OCI-LY3 (cell line): Measurements from ENCODE around the gene NCK2.

ENCODE experiments used
- H2AFZ ChIP-seq: fragments of 200-600, 300-600 bp; shearing (Covaris generic); 2 replicates; pipeline ENCODE4 v1.6.0; 2014; ENCODE audit warnings: antibody characterized with exemption, low read depth, low read length
- H3K27ac ChIP-seq: fragments of 200-600, 300-600 bp; sonication (generic); 2 replicates; pipeline ENCODE4 v1.5.1; 2014; ENCODE audit warnings: mild to moderate bottlenecking, low read length, moderate library complexity, mixed read lengths
- H3K27me3 ChIP-seq: fragments of 200-600, 300-600 bp; sonication (generic); 2 replicates; pipeline ENCODE4 v1.6.1; 2014; ENCODE audit warnings: low read depth, low read length, mixed read lengths
- H3K36me3 ChIP-seq: fragments of 200-600, 300-600 bp; sonication (generic); replicated peaks from 2 replicates; pipeline ENCODE3; 2014; ENCODE audit warnings: low read depth, low read length, mixed read lengths
- H3K4me1 ChIP-seq: fragments of 300-600, 200-600 bp; sonication (generic); 2 replicates; pipeline ENCODE4 v1.6.1; 2014; ENCODE audit warnings: low read length, mixed read lengths
- H3K4me2 ChIP-seq: fragments of 200-600, 300-600 bp; sonication (generic); 2 replicates; pipeline ENCODE4 v1.6.1; 2014; ENCODE audit warnings: low read length, mixed read lengths
- H3K4me3 ChIP-seq: fragments of 300-600, 200-600 bp; sonication (generic); 2 replicates; pipeline ENCODE4 v1.5.1; 2014; ENCODE audit warnings: antibody characterized with exemption, mild to moderate bottlenecking, low read length, moderate library complexity
- H3K79me2 ChIP-seq: fragments of 300-600, 200-600 bp; shearing (Covaris generic); 2 replicates; pipeline ENCODE4 v1.6.1; 2014; ENCODE audit warnings: mild to moderate bottlenecking, low read length, mixed read lengths
- H3K9ac ChIP-seq: fragments of 300-600, 200-600 bp; shearing (Covaris generic); 2 replicates; pipeline ENCODE4 v1.6.0; 2014; ENCODE audit warnings: mild to moderate bottlenecking, low read length, moderate library complexity
- H3K9me3 ChIP-seq: fragments of 200-600, 300-600 bp; shearing (Covaris generic); 2 replicates; pipeline ENCODE4 v1.6.1; 2014; ENCODE audit warnings: low read length, mixed read lengths; ENCODE audit not compliant: insufficient read depth
- H4K20me1 ChIP-seq: fragments of 200-600, 300-600 bp; sonication (generic); 2 replicates; pipeline ENCODE4 v1.6.1; 2016; ENCODE audit warnings: low read length, mixed read lengths; ENCODE audit not compliant: insufficient read depth
- EZH2phosphoT487 ChIP-seq: fragments of 200-600 bp; shearing (Covaris generic); IDR thresholded peaks from 2 replicates; pipeline ENCODE4 v1.6.1; 2018; ENCODE audit warnings: antibody characterized with exemption, mixed run types, low read depth
- TF ChIP-seq, protein P1 (sequence below): fragments of 200-600, 300-600 bp; sonication (generic); IDR thresholded peaks from 2 replicates; pipeline ENCODE4 v1.5.1; 2014; ENCODE audit warnings: antibody characterized with exemption, low read length, low read depth

The NCK2 gene

DNA sequence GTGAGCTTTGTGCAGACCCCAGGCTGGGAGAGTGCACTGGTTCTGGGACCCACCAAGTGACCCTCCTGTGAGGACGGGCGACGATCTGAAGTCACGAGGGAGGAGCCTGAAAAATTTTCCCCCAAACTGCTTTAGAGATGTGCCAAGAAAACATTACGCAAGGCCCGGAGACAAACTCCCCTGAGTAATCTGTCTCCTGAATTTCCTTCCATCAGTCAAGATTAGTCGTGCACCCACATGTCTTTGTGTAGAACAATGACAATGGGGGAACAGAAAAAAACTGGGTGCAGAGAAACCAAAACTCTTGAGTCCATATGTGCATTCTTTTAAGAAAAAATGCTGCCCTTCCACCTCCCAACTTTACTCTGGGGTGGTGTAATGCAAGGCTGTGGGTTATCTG is 12.6 kb upstream of the NCK2 start:
- Histone ChIP-seq H3K4me1 (peaks cover 8% of the 10 kb centered on the region), H3K4me2 (no peak overlapping the region)

DNA sequence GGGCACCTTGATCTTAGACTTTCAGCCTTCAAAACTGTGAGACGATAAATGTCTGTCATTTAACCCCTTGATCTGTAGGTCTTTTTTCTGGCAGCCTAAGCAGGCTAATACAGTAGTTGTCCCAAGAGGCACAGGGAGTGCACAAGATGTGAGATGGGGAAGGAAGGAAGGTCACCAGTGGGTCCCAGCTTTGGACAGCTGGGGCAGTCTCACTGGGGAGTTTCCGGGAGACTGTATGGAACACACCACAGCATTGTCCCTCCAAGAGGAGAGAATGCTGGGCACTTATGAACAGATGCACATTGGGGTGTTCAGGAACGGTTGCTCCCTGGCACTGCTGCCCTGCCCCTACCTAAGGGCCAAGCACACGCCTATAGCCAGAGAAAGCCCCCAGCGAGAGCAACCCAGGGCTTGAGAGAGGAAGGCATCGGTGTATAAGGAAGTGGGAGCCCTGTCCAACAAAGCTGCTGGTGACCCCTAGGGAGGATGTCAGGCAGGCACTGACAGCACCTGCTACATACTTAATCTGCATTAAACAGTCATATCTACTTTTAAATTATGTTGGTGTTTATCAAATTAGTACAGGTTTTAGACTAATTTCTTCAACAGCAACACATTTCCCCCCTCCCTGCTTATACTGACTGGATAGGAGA is 11.6 kb upstream of the NCK2 start:
- Histone ChIP-seq H3K79me2 (no peaks in the 10 kb centered on the region), H3K9ac (no peak overlapping the region), H4K20me1 (no peaks in the 10 kb centered on the region), H3K36me3 (no peaks in the 10 kb centered on the region), H2AFZ (no peak overlapping the region), H3K9me3 (no peaks in the 10 kb centered on the region; the same call in 1 of the 2 replicates), H3K27ac (no peak overlapping the region), H3K4me1 (peaks cover 8% of the 10 kb centered on the region), H3K27me3 (peaks cover 13% of the 10 kb centered on the region; the same call in 1 of the 2 replicates), H3K4me2 (peak overlapping the region; percentile 6; the same call in 1 of the 2 replicates), H3K4me3 (no peak overlapping the region)
- TF ChIP-seq EZH2phosphoT487: no peak
- TF ChIP-seq, protein P1, sequence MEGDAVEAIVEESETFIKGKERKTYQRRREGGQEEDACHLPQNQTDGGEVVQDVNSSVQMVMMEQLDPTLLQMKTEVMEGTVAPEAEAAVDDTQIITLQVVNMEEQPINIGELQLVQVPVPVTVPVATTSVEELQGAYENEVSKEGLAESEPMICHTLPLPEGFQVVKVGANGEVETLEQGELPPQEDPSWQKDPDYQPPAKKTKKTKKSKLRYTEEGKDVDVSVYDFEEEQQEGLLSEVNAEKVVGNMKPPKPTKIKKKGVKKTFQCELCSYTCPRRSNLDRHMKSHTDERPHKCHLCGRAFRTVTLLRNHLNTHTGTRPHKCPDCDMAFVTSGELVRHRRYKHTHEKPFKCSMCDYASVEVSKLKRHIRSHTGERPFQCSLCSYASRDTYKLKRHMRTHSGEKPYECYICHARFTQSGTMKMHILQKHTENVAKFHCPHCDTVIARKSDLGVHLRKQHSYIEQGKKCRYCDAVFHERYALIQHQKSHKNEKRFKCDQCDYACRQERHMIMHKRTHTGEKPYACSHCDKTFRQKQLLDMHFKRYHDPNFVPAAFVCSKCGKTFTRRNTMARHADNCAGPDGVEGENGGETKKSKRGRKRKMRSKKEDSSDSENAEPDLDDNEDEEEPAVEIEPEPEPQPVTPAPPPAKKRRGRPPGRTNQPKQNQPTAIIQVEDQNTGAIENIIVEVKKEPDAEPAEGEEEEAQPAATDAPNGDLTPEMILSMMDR: 0 out of 2 replicates have a peak, but pooled peaks have one; percentile 10

More for the DNA sequence above, 12.6 kb upstream of the NCK2 start:
- Histone ChIP-seq H3K4me3 (no peak overlapping the region), H3K79me2 (no peaks in the 10 kb centered on the region), H3K9ac (no peak overlapping the region), H4K20me1 (no peaks in the 10 kb centered on the region), H3K27ac (no peak overlapping the region), H3K9me3 (peaks cover 5% of the 10 kb centered on the region), H3K36me3 (peaks cover 5% of the 10 kb centered on the region), H3K27me3 (peaks cover 13% of the 10 kb centered on the region; the same call in 1 of the 2 replicates), H2AFZ (no peak overlapping the region)
- TF ChIP-seq, protein P1: no peak
- TF ChIP-seq EZH2phosphoT487: no peak

DNA sequence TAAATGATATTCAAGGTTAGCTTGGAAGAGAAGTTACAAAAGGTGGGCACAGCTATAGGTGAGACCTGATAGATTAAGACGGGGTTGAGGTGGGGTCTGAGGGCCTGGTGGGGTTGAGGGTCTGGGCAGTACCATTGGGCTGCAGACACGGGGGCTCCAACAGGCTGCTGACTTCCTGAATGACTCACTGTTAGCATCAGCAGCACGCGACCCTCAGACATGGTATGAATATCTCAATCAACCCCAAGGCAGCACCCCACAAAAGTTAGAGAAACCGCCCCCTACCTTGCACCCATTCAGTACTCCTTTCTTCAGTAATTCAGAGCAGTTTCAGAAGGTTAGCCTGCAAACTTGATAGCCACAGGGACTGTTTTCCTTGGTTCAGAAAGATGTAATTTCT is 10.8 kb upstream of the NCK2 start:
- Histone ChIP-seq H3K27ac (no peak overlapping the region), H3K4me2 (no peak overlapping the region), H2AFZ (no peak overlapping the region)

DNA sequence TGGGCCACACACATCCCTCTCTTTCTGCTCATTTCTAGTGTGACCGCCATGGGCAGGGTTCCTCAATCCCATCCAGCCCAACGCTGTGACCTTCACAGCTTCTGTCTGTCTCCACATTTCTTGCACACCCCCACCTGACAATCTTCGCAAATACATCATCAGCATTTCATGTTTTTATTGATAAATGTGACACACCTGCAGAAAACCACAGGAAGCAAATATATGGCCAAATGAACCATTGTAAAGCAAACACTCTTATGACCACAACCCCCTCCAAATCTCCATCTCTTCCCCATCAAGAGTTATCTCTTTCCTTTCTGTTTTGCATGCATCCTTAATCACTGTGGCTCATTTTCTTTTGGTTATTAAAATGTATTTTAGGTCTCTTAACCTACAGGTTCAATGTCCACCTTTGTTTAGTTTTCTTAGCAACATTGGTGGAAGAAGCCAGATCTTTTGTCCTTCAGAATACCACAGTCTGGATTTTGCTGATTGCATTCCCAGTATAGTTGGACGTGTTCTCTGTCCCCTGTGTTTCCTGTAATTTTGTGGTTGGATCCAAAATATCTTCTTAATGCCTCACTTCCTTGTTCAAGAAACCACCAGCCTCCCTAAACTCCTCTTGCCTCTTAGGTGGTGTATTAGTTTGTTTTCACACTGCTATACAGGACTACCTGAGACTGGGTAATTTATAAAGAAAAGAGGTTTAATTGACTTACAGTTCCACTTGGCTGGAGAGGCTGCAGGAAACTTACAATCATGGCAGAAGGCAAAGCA is 9.8 kb upstream of the NCK2 start:
- no peaks in the 10 kb centered on the region for H4K20me1 ChIP-seq
- no peaks in the 10 kb centered on the region for H3K79me2 ChIP-seq
- no peaks in the 10 kb centered on the region for H3K36me3 ChIP-seq
- H2AFZ ChIP-seq: no peak overlapping the region
- TF ChIP-seq, protein P1: no peak
- TF ChIP-seq EZH2phosphoT487: no peak
- H3K9ac ChIP-seq: no peak overlapping the region
- H3K9me3 ChIP-seq: no peaks in the 10 kb centered on the region
- H3K27ac ChIP-seq: no peak overlapping the region
- H3K4me3 ChIP-seq: no peak overlapping the region
- H3K4me1 ChIP-seq: peaks cover 23% of the 10 kb centered on the region
- peaks cover 17% of the 10 kb centered on the region for H3K27me3 ChIP-seq
- H3K4me2 ChIP-seq: no peak overlapping the region

More for the DNA sequence above, 10.8 kb upstream of the NCK2 start:
- Histone ChIP-seq H3K36me3 (no peaks in the 10 kb centered on the region), H3K79me2 (no peaks in the 10 kb centered on the region), H3K4me3 (no peak overlapping the region), H3K27me3 (peaks cover 20% of the 10 kb centered on the region), H3K9me3 (no peaks in the 10 kb centered on the region; the same call in 1 of the 2 replicates), H3K9ac (no peak overlapping the region), H4K20me1 (no peaks in the 10 kb centered on the region), H3K4me1 (peaks cover 12% of the 10 kb centered on the region)
- no peak for TF ChIP-seq EZH2phosphoT487
- TF ChIP-seq, protein P1: no peak
